B cell (primary cell): ENCODE data around the gene ITPRIPL2. TPM values are rescaled to one million over a fixed set of nuclear protein-coding genes. Genes with fewer than 3 reads are reported as not detected.
A peak's percentile ranks its signal among the peaks of the same experiment; 100 is the strongest.

Experiments
- ATAC-seq: fragments of 200-7000 bp; cut with Tn5 transposase; one replicate; pipeline ENCODE4 v1.10.0; 2021; ENCODE audit warnings: low read depth, mild to moderate bottlenecking, moderate number of reproducible peaks, moderate library complexity
- CTCF ChIA-PET: fragments of 350-600 bp; sonication (Branson Sonifier 250); formaldehyde crosslinking; loops from one replicate; lab custom pipeline; 2021; ENCODE audit warnings: antibody characterized with exemption, inconsistent platforms; lab: Charles Lee
- POLR2A ChIA-PET: fragments of 350-600 bp; sonication (Branson Sonifier 250); formaldehyde crosslinking; loops from one replicate; lab custom pipeline; 2021; ENCODE audit warnings: antibody characterized with exemption; lab: Charles Lee
- DNase-seq: peaks from one replicate; pipeline ENCODE4 v3.0.0; 2013
- H2AFZ ChIP-seq: 2 replicates; pipeline ENCODE4 v1.6.1; 2012; ENCODE audit warnings: mild to moderate bottlenecking, low read depth, low read length; ENCODE audit not compliant: insufficient read depth, poor library complexity, severe bottlenecking
- H3K27ac ChIP-seq, 2 donors: 1 replicate in 1 of 2; 2 replicates in 1 of 2; pipeline ENCODE4 v1.5.1; 2012 to 2013; ENCODE audit warnings: low read length in 2 of 2, mild to moderate bottlenecking in 2 of 2, moderate library complexity in 1 of 2
- H3K27me3 ChIP-seq, 4 experiments: fragments of 200-600 bp in 1 of 4; sonication (generic) in 1 of 4; replicated peaks in 1 of 4; 1 replicate in 2 of 4; 2 replicates in 2 of 4; pipeline versions ENCODE4 v1.6.1 to v1.7.0; 2013 to 2016; ENCODE audit warnings: low read length in 3 of 4, mild to moderate bottlenecking in 2 of 4, mixed read lengths in 1 of 4, moderate library complexity in 1 of 4; ENCODE audit not compliant: insufficient read depth in 4 of 4, control insufficient read depth in 3 of 4; ENCODE audit errors: control extremely low read depth in 1 of 4
- H3K36me3 ChIP-seq, 2 experiments: replicated peaks in 1 of 2; 1 replicate in 1 of 2; 2 replicates in 1 of 2; pipeline versions ENCODE4 v1.6.1 to v1.7.1; 2013; ENCODE audit warnings: low read length in 1 of 2; ENCODE audit not compliant: insufficient read depth in 2 of 2, control insufficient read depth in 1 of 2; ENCODE audit errors: control extremely low read depth in 1 of 2, extremely low read depth in 1 of 2
- H3K4me1 ChIP-seq, 2 donors: fragments of 200-600 bp in 1 of 2; sonication (generic) in 1 of 2; 1 replicate in 1 of 2; 2 replicates in 1 of 2; pipeline versions ENCODE4 v1.5.1 to v1.6.1; 2013 to 2017; ENCODE audit warnings: low read length in 2 of 2; ENCODE audit not compliant: control insufficient read depth in 2 of 2, insufficient read depth in 2 of 2
- H3K4me2 ChIP-seq: replicated peaks from 2 replicates; pipeline ENCODE3; 2012; ENCODE audit warnings: mild to moderate bottlenecking, low read depth, low read length; ENCODE audit not compliant: poor library complexity, severe bottlenecking
- H3K4me3 ChIP-seq, 5 experiments: fragments of 200-600 bp in 1 of 5; sonication (generic) in 1 of 5; 1 replicate in 3 of 5; 2 replicates in 2 of 5; pipeline versions ENCODE4 v1.5.1 to v1.7.0; 2011 to 2016; ENCODE audit warnings: low read length in 4 of 5, mild to moderate bottlenecking in 4 of 5, low read depth in 2 of 5, control low read depth in 1 of 5, moderate library complexity in 1 of 5; ENCODE audit not compliant: insufficient read depth in 1 of 5; ENCODE audit errors: control extremely low read depth in 1 of 5, extremely low read depth in 1 of 5
- H3K79me2 ChIP-seq: fragments of 200-600 bp; sonication (generic); one replicate; pipeline ENCODE4 v1.6.0; 2016; ENCODE audit warnings: low read length; ENCODE audit not compliant: control insufficient read depth, insufficient read depth
- H3K9ac ChIP-seq: fragments of 200-600 bp; sonication (generic); 2 replicates; pipeline ENCODE4 v1.6.1; 2017; ENCODE audit warnings: mild to moderate bottlenecking, low read length, moderate library complexity
- H3K9me3 ChIP-seq, 3 donors: one replicate each; pipeline versions ENCODE4 v1.6.1 to v1.7.1; 2013; ENCODE audit warnings: low read length in 2 of 3; ENCODE audit not compliant: control insufficient read depth in 2 of 3, insufficient read depth in 1 of 3; ENCODE audit errors: control extremely low read depth in 1 of 3
- H4K20me1 ChIP-seq: 2 replicates; pipeline ENCODE4 v1.6.0; 2012; ENCODE audit warnings: mild to moderate bottlenecking, low read length; ENCODE audit not compliant: insufficient read depth, control insufficient read depth, poor library complexity, severe bottlenecking
- H3K27ac Mint-ChIP-seq: one replicate; pipeline ENCODE4 v1.8.0; 2021; ENCODE audit warnings: mixed read lengths
- H3K27me3 Mint-ChIP-seq: one replicate; pipeline ENCODE4 v1.8.0; 2021; ENCODE audit warnings: mixed read lengths
- H3K4me1 Mint-ChIP-seq: one replicate; pipeline ENCODE4 v1.8.0; 2021; ENCODE audit warnings: mixed read lengths
- H3K4me3 Mint-ChIP-seq: one replicate; pipeline ENCODE4 v1.8.0; 2021; ENCODE audit warnings: mixed read lengths
- H3K9me3 Mint-ChIP-seq: one replicate; pipeline ENCODE4 v1.8.0; 2022; ENCODE audit warnings: mixed read lengths; ENCODE audit not compliant: insufficient read depth
- CTCF ChIP-seq: fragments of 200-600 bp; IDR thresholded peaks from one replicate; pipeline ENCODE4 v1.8.0; 2022; ENCODE audit warnings: antibody characterized with exemption, mild to moderate bottlenecking
- EZH2 ChIP-seq: IDR thresholded peaks from 2 replicates; pipeline ENCODE4 v1.6.1; 2012; ENCODE audit warnings: borderline replicate concordance, low read depth, mild to moderate bottlenecking, moderate library complexity, low read length; ENCODE audit not compliant: insufficient read depth, poor library complexity, severe bottlenecking
- WGBS: methylation state at CpG from one replicate; pipeline ENCODE4 v1.1.5; 2013; ENCODE audit warnings: missing lambda C conversion rate; ENCODE audit not compliant: insufficient coverage; 5-methylcytosine and 5-hydroxymethylcytosine counted together
- intact Hi-C: fragments of 100-400 bp; cut with micrococcal nuclease; formaldehyde crosslinking; loops from one replicate; pipeline ENCODE4 v1.10.0; 2022
- polyA plus RNA-seq: library from polyadenylated mRNA; depleted of rRNA; stranded (reverse); fragments of >200 nt; gene quantifications from 2 replicates; pipeline ENCODE4 v1.2.3, GENCODE V29; 2012
- total RNA-seq, 2 donors: library from RNA; stranded (reverse); fragments of 120-200 nt in 1 of 2; gene quantifications; 1 replicate in 1 of 2; 2 replicates in 1 of 2; pipeline versions ENCODE4 v1.2.3 to v1.2.4, GENCODE V29; 2013 to 2022

The ITPRIPL2 gene
- total and polyA plus RNA-seq, 2 donors (not counting 1 experiment from before 2014, with no cell fraction given) = 1.1 to 15.4 TPM

- TF ChIP-seq EZH2 = no peak
- no peak for TF ChIP-seq CTCF
- Mint-ChIP-seq H3K27me3 (no peaks in the 10 kb centered on the region), H3K9me3 (no peaks in the 10 kb centered on the region), H3K4me3 (no peak overlapping the region), H3K27ac (peak overlapping the region; percentile 16), H3K4me1 (peaks cover 41% of the 10 kb centered on the region)
- Histone ChIP-seq H4K20me1 (no peaks in the 10 kb centered on the region), H3K4me2 (no peak overlapping the region), H3K9me3 (peaks cover 0 to 12% (median 6%) of the 10 kb centered on the region in 3 donors), H3K4me1 (peaks cover 7 to 23% of the 10 kb centered on the region in 2 donors), H3K9ac (no peak overlapping the region), H3K36me3 (no peaks in the 10 kb centered on the region), H3K27me3 (no peaks in the 10 kb centered on the region), H3K79me2 (no peaks in the 10 kb centered on the region), H3K27ac (no peak overlapping the region), H3K4me3 (no peak overlapping the region), H2AFZ (no peak overlapping the region)
- CTCF ChIA-PET = interaction anchor here (1.6 kb wide), 1 partner anchor 41 kb away, joined by 6 read pairs; no protein-coding TSS in a partner anchor
- WGBS = 63% methylated on average over 3 of the region's 3 CpGs
- ATAC-seq (no peak), DNase-seq (no peak)
- intact Hi-C loops = no loop called here
- POLR2A ChIA-PET = no interaction called here
Measured at GRCh38 chr16:19127674-19128131, 13.9 kb downstream of the ITPRIPL2 start.

GRCh38 chr16:19128454-19129200 is 14.9 kb downstream of the ITPRIPL2 start:
- no peak overlapping the region for H3K4me3 Mint-ChIP-seq
- intact Hi-C loops = no loop called here
- CTCF ChIA-PET = interaction anchor here (1.6 kb wide), 1 partner anchor 42 kb away, joined by 6 read pairs; no protein-coding TSS in a partner anchor

More at GRCh38 chr16:19128454-19129200, 14.9 kb downstream of the ITPRIPL2 start:
- peaks cover 46% of the 10 kb centered on the region for H3K4me1 Mint-ChIP-seq
- TF ChIP-seq EZH2 (no peak), CTCF (no peak)
- no peaks in the 10 kb centered on the region for H3K9me3 Mint-ChIP-seq
- Histone ChIP-seq H3K27ac (no peak overlapping the region), H3K4me2 (no peak overlapping the region), H3K4me1 (peaks cover 7 to 26% of the 10 kb centered on the region in 2 donors), H2AFZ (no peak overlapping the region), H3K9me3 (peaks cover 0 to 17% (median 6%) of the 10 kb centered on the region in 3 donors), H4K20me1 (no peaks in the 10 kb centered on the region), H3K79me2 (no peaks in the 10 kb centered on the region), H3K9ac (no peak overlapping the region), H3K27me3 (no peaks in the 10 kb centered on the region), H3K36me3 (no peaks in the 10 kb centered on the region), H3K4me3 (no peak overlapping the region)
- ATAC-seq (no peak), DNase-seq (no peak)
- POLR2A ChIA-PET = interaction anchor here (0.6 kb wide), 1 partner anchor 40 kb away, joined by 3 read pairs; the partner anchor contains the start of gene SYT17
- no peak overlapping the region for H3K27ac Mint-ChIP-seq
- WGBS = 40% methylated on average over 1 of the region's 7 CpGs
- H3K27me3 Mint-ChIP-seq = no peaks in the 10 kb centered on the region
